Spinal cord (tissue), 10 donors: Measurements from ENCODE around the gene AP5S1. TPM values are rescaled to one million over a fixed set of nuclear protein-coding genes. Genes with fewer than 3 reads are reported as not detected.

Source experiments
- DNase-seq, 6 donors: peaks; one replicate each; pipeline versions ENCODE4 v3.0.0 to v3.0.0-alpha.2; 2013 to 2015; ENCODE audit warnings: low spot score in 6 of 6, low read depth in 4 of 6
- H3K27ac ChIP-seq: one replicate; pipeline ENCODE4 v1.5.1; 2013; ENCODE audit warnings: low read depth, low read length, control low read depth
- H3K27me3 ChIP-seq: one replicate; pipeline ENCODE4 v1.6.1; 2013; ENCODE audit warnings: low read length; ENCODE audit not compliant: control insufficient read depth, insufficient read depth
- H3K36me3 ChIP-seq: one replicate; pipeline ENCODE4 v1.6.1; 2013; ENCODE audit warnings: low read length; ENCODE audit not compliant: control insufficient read depth, insufficient read depth
- H3K4me1 ChIP-seq: one replicate; pipeline ENCODE4 v1.6.1; 2013; ENCODE audit warnings: low read length; ENCODE audit not compliant: control insufficient read depth, insufficient read depth
- H3K4me3 ChIP-seq: one replicate; pipeline ENCODE4 v1.5.1; 2013; ENCODE audit warnings: low read depth, low read length, control low read depth
- H3K9me3 ChIP-seq: one replicate; pipeline ENCODE4 v1.6.1; 2013; ENCODE audit warnings: low read length; ENCODE audit not compliant: control insufficient read depth, insufficient read depth
- WGBS: methylation state at CpG from one replicate; pipeline ENCODE4 v1.1.5; 2013; ENCODE audit warnings: missing lambda C conversion rate; ENCODE audit not compliant: insufficient coverage; 5-methylcytosine and 5-hydroxymethylcytosine counted together
- polyA plus RNA-seq, 2 donors: library from polyadenylated mRNA; unstranded; fragments of 120-200 nt; gene quantifications; one replicate each; pipeline ENCODE4 v1.2.1, GENCODE V29; 2013; ENCODE audit not compliant: insufficient read length in 2 of 2
- total RNA-seq, 2 donors: library from RNA; depleted of rRNA in 1 of 2; stranded (reverse); fragments of 120-200 nt in 1 of 2; fragments of >200 nt in 1 of 2; gene quantifications; one replicate each; pipeline versions ENCODE4 v1.2.3 to v1.2.4, GENCODE V29; 2013 to 2014
- donor health status: healthy.

AP5S1 gene
- total and polyA plus RNA-seq, 4 donors = 10.3 to 19.1 (median 15.6) TPM

GRCh38 chr20:3866464-3866863, 46.1 kb downstream of the AP5S1 start:
- H3K9me3 ChIP-seq = no peaks in the 10 kb centered on the region
- no peak overlapping the region for H3K27ac ChIP-seq
- no peaks in the 10 kb centered on the region for H3K4me1 ChIP-seq
- H3K27me3 ChIP-seq = no peaks in the 10 kb centered on the region
- no peak for DNase-seq
- WGBS = 82% methylated on average over 3 of the region's 3 CpGs
- peaks cover 89% of the 10 kb centered on the region for H3K36me3 ChIP-seq
- no peak overlapping the region for H3K4me3 ChIP-seq

- WGBS = 83% methylated on average over 2 of the region's 2 CpGs
- H3K27ac ChIP-seq = no peak overlapping the region
- no peaks in the 10 kb centered on the region for H3K9me3 ChIP-seq
- DNase-seq = no peak
- H3K27me3 ChIP-seq = no peaks in the 10 kb centered on the region
- no peaks in the 10 kb centered on the region for H3K4me1 ChIP-seq
- peaks cover 87% of the 10 kb centered on the region for H3K36me3 ChIP-seq
- no peak overlapping the region for H3K4me3 ChIP-seq
Observed at GRCh38 chr20:3867802-3868201, 47.5 kb downstream of the AP5S1 start.

GRCh38 chr20:3869839-3870634, 49.7 kb downstream of the AP5S1 start:
- no peak overlapping the region for H3K27ac ChIP-seq
- no peaks in the 10 kb centered on the region for H3K9me3 ChIP-seq
- DNase-seq = no peak
- peaks cover 82% of the 10 kb centered on the region for H3K36me3 ChIP-seq
- no peaks in the 10 kb centered on the region for H3K27me3 ChIP-seq
- 93% methylated on average over 8 of the region's 10 CpGs for WGBS
- no peak overlapping the region for H3K4me3 ChIP-seq
- no peaks in the 10 kb centered on the region for H3K4me1 ChIP-seq

- H3K4me3 ChIP-seq = no peak overlapping the region
- H3K27me3 ChIP-seq = no peaks in the 10 kb centered on the region
- no peak overlapping the region for H3K27ac ChIP-seq
- H3K9me3 ChIP-seq = no peaks in the 10 kb centered on the region
- peaks cover 66% of the 10 kb centered on the region for H3K36me3 ChIP-seq
- no peak for DNase-seq
- WGBS = 76% methylated on average over 4 of the region's 4 CpGs
- H3K4me1 ChIP-seq = peaks cover 4% of the 10 kb centered on the region
Observed at GRCh38 chr20:3871550-3872265, 51.4 kb downstream of the AP5S1 start.

GRCh38 chr20:3873507-3873906, 53.2 kb downstream of the AP5S1 start:
- Histone ChIP-seq H3K36me3 (peaks cover 48% of the 10 kb centered on the region), H3K4me3 (no peak overlapping the region)
- no peak for DNase-seq

GRCh38 chr20:3874194-3874844, 54.0 kb downstream of the AP5S1 start:
- no peak for DNase-seq
- H3K9me3 ChIP-seq = no peaks in the 10 kb centered on the region
- H3K27me3 ChIP-seq = no peaks in the 10 kb centered on the region
- H3K36me3 ChIP-seq = peaks cover 40% of the 10 kb centered on the region
- peaks cover 4% of the 10 kb centered on the region for H3K4me1 ChIP-seq
- no peak overlapping the region for H3K4me3 ChIP-seq
- 54% methylated on average over 3 of the region's 3 CpGs for WGBS
- H3K27ac ChIP-seq = no peak overlapping the region

More at GRCh38 chr20:3873507-3873906, 53.2 kb downstream of the AP5S1 start:
- no peaks in the 10 kb centered on the region for H3K9me3 ChIP-seq
- 96% methylated on average over 4 of the region's 5 CpGs for WGBS
- no peak overlapping the region for H3K27ac ChIP-seq
- peaks cover 4% of the 10 kb centered on the region for H3K4me1 ChIP-seq
- no peaks in the 10 kb centered on the region for H3K27me3 ChIP-seq

- DNase-seq = peak in 1 of 6 donors; percentile 46
- WGBS = 65% methylated on average over 2 of the region's 9 CpGs
- Histone ChIP-seq H3K27me3 (no peaks in the 10 kb centered on the region), H3K27ac (peak overlapping the region; percentile 6), H3K9me3 (no peaks in the 10 kb centered on the region), H3K36me3 (peaks cover 32% of the 10 kb centered on the region), H3K4me3 (no peak overlapping the region), H3K4me1 (peaks cover 4% of the 10 kb centered on the region)
Observed at GRCh38 chr20:3875378-3875974, 55.1 kb downstream of the AP5S1 start.

- no CpG with 5 or more reads among the region's 1 CpG for WGBS
- no peak overlapping the region for H3K4me3 ChIP-seq
- H3K9me3 ChIP-seq = no peaks in the 10 kb centered on the region
- peaks cover 32% of the 10 kb centered on the region for H3K36me3 ChIP-seq
- DNase-seq = peak in 1 of 6 donors; percentile 42
- no peak overlapping the region for H3K27ac ChIP-seq
- H3K27me3 ChIP-seq = no peaks in the 10 kb centered on the region
- peaks cover 4% of the 10 kb centered on the region for H3K4me1 ChIP-seq
Observed at GRCh38 chr20:3876000-3876399, 55.7 kb downstream of the AP5S1 start.

GRCh38 chr20:3876676-3877075, 56.3 kb downstream of the AP5S1 start:
- peaks cover 4% of the 10 kb centered on the region for H3K4me1 ChIP-seq
- no peak overlapping the region for H3K27ac ChIP-seq
- no peaks in the 10 kb centered on the region for H3K27me3 ChIP-seq
- DNase-seq = no peak
- no peak overlapping the region for H3K4me3 ChIP-seq
- H3K9me3 ChIP-seq = no peaks in the 10 kb centered on the region
- peaks cover 27% of the 10 kb centered on the region for H3K36me3 ChIP-seq
